Upper lobe of right lung (tissue), 1 donor: ENCODE data around the gene SRP19. TPM values are rescaled to one million over a fixed set of nuclear protein-coding genes. Genes with fewer than 3 reads are reported as not detected.

Source experiments
- ATAC-seq: fragments of 200-7000 bp; cut with Tn5 transposase; one replicate; pipeline ENCODE4 v1.9.1; 2020; ENCODE audit warnings: mild to moderate bottlenecking, moderate library complexity
- DNase-seq: peaks from one replicate; pipeline ENCODE4 v3.0.0-alpha.2; 2020
- H3K27ac ChIP-seq: fragments of 200-600 bp; one replicate; pipeline ENCODE4 v1.8.0; 2022
- H3K27me3 ChIP-seq: fragments of 200-600 bp; one replicate; pipeline ENCODE4 v1.8.0; 2022; ENCODE audit warnings: mild to moderate bottlenecking
- H3K36me3 ChIP-seq: fragments of 200-600 bp; one replicate; pipeline ENCODE4 v1.8.0; 2022
- H3K4me1 ChIP-seq: fragments of 200-600 bp; one replicate; pipeline ENCODE4 v1.8.0; 2022
- H3K4me3 ChIP-seq: fragments of 200-600 bp; one replicate; pipeline ENCODE4 v1.8.0; 2022; ENCODE audit warnings: mild to moderate bottlenecking
- H3K9me3 ChIP-seq: fragments of 200-600 bp; one replicate; pipeline ENCODE4 v1.8.0; 2022
- intact Hi-C: fragments of 100-400 bp; cut with DNase I; formaldehyde crosslinking; loops from one replicate; pipeline ENCODE4 v1.11.0; 2022
- long read RNA-seq: library from polyadenylated mRNA; unstranded; transcript quantifications from one replicate; pipeline ENCODE4 v2.0.0, GENCODE V29; 2021
- total RNA-seq: library from RNA; stranded (reverse); fragmentation: NEBNext Ultra II Directional; extraction: Animal tissue kit (Norgen Biotek cat#: 25700); gene quantifications from one replicate; pipeline ENCODE4 v1.2.1, GENCODE V29; 2021
- TF ChIP-seq, protein P1 (sequence below): fragments of 200-600 bp; IDR thresholded peaks from one replicate; pipeline ENCODE4 v1.8.0; 2022; ENCODE audit warnings: antibody characterized with exemption
- donor health status: DM: no; HTN: yes; CAD: no; lungs with severe emphysema.

SRP19 gene
- 22.8 TPM for total RNA-seq
- long read RNA-seq, transcript SRP19-206 (5 exons, 2,841 nt), result major isoform, 22 of 38 reads
- long read RNA-seq, partial matches to known transcripts, result 0 of 38 reads
- long read RNA-seq, other reads (novel, unspliced or antisense), result 9 of 38 reads

DNA sequence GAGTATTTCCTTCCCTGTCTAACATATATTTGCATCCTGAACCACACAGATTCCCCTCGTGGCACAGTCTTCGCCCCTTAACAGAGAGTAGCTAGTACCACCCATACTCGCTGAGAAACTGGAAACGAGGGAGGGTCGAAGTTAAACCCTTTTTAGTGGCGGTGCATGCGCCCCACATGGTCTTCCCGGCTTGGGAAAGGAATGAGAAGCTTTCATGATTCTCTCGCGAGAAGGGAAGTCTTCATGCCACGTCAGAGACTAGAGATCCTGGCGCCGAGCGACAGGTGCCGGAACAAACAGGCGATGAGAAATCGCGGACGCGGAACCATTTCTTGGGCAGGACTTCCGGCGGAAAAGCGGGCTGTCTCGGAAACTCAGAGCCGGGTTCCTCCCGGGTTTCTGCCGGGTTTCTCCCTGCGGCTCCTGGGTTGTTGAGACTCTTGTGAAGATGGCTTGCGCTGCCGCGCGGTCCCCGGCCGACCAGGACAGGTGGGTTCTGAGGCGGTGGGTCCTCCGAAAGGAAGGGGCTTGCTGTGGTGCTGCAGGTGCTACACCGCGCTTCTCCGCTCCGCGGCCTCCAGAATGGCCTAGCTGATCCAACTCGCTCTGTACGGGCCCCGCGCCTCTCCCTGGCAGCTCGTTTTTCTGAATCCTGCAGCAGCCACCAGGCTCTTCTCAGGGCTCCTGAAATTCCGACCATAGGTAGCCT is at the start of gene SRP19:
Gene SRP19, plus strand, starts transcription at position 359 of the 709 bp plus-strand sequence. Its CDS starts 90 bp downstream, at position 449.
- Histone ChIP-seq H3K4me1 (peaks cover 24% of the 10 kb centered on the region), H3K9me3 (no peaks in the 10 kb centered on the region), H3K27ac (peak within 1 kb of the TSS; percentile 82), H3K36me3 (peaks cover 32% of the 10 kb centered on the region), H3K4me3 (peak within 1 kb of the TSS; percentile 95), H3K27me3 (no peaks in the 10 kb centered on the region)
- TF ChIP-seq, protein P1, sequence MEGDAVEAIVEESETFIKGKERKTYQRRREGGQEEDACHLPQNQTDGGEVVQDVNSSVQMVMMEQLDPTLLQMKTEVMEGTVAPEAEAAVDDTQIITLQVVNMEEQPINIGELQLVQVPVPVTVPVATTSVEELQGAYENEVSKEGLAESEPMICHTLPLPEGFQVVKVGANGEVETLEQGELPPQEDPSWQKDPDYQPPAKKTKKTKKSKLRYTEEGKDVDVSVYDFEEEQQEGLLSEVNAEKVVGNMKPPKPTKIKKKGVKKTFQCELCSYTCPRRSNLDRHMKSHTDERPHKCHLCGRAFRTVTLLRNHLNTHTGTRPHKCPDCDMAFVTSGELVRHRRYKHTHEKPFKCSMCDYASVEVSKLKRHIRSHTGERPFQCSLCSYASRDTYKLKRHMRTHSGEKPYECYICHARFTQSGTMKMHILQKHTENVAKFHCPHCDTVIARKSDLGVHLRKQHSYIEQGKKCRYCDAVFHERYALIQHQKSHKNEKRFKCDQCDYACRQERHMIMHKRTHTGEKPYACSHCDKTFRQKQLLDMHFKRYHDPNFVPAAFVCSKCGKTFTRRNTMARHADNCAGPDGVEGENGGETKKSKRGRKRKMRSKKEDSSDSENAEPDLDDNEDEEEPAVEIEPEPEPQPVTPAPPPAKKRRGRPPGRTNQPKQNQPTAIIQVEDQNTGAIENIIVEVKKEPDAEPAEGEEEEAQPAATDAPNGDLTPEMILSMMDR, result no peak
- intact Hi-C loops, result no loop called here
- peak; percentile 99 for ATAC-seq
- peak; percentile 95 for DNase-seq

- H3K4me3 ChIP-seq, result no peak overlapping the region
- TF ChIP-seq, protein P1, result no peak
- intact Hi-C loops, result no loop called here
- no peak for ATAC-seq
- no peak for DNase-seq
- H3K36me3 ChIP-seq, result peaks cover 50% of the 10 kb centered on the region
- no peak overlapping the region for H3K27ac ChIP-seq
- H3K9me3 ChIP-seq, result no peaks in the 10 kb centered on the region
- no peaks in the 10 kb centered on the region for H3K27me3 ChIP-seq
- H3K4me1 ChIP-seq, result no peaks in the 10 kb centered on the region
Measured at GRCh38 chr5:112812549-112812948, 48.5 kb upstream of the SRP19 start.

GRCh38 chr5:112820246-112820645 is 40.8 kb upstream of the SRP19 start:
- TF ChIP-seq, protein P1, result no peak
- intact Hi-C loops, result no loop called here
- ATAC-seq (no peak), DNase-seq (no peak)
- Histone ChIP-seq H3K9me3 (no peaks in the 10 kb centered on the region), H3K27ac (no peak overlapping the region), H3K36me3 (peaks cover 75% of the 10 kb centered on the region), H3K4me1 (no peaks in the 10 kb centered on the region), H3K27me3 (no peaks in the 10 kb centered on the region), H3K4me3 (no peak overlapping the region)

DNA sequence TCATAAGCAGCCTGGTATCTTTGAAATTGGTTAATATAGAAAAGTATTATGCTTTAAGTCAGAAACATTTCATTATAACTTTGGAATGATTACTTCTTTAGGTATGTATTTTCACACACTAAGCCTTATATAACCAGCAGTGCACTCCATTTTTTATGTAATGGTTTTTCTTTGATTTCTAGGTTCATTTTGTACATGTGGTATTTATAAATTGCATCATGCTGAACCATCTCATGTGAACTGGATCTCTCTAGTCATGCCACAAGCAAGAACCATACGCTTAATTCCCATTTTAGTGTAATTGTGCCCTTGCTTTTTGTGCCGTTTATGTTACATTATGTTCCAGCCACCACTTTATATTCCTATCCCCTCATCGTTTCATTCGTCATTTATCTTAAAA is 38.6 kb upstream of the SRP19 start:
- no peaks in the 10 kb centered on the region for H3K9me3 ChIP-seq
- TF ChIP-seq, protein P1, result no peak
- H3K4me3 ChIP-seq, result no peak overlapping the region
- no peaks in the 10 kb centered on the region for H3K27me3 ChIP-seq
- intact Hi-C loops, result no loop called here
- DNase-seq (no peak), ATAC-seq (no peak)
- H3K36me3 ChIP-seq, result peaks cover 68% of the 10 kb centered on the region
- no peak overlapping the region for H3K27ac ChIP-seq
- H3K4me1 ChIP-seq, result no peaks in the 10 kb centered on the region

- ATAC-seq (no peak), DNase-seq (no peak)
- Histone ChIP-seq H3K4me3 (no peak overlapping the region), H3K4me1 (no peaks in the 10 kb centered on the region), H3K36me3 (peaks cover 70% of the 10 kb centered on the region), H3K27ac (no peak overlapping the region), H3K9me3 (no peaks in the 10 kb centered on the region), H3K27me3 (no peaks in the 10 kb centered on the region)
- TF ChIP-seq, protein P1, result no peak
- intact Hi-C loops, result no loop called here
Measured at GRCh38 chr5:112823181-112823580, 37.9 kb upstream of the SRP19 start.
